Effector memory CD4-positive, alpha-beta T cell (primary cell): ENCODE results near the gene ARHGDIG.
"Not testable (repeated sequence)": the region's sequence is repeated elsewhere in the genome, so short reads cannot be mapped to it uniquely, and the experiment has no call there.

ENCODE experiments used
- DNase-seq, 3 donors: peaks; one replicate each; pipeline ENCODE4 v3.0.0-alpha.2; 2020
- H3K27ac ChIP-seq: 2 replicates; pipeline ENCODE4 v1.7.0; 2013; ENCODE audit warnings: mild to moderate bottlenecking, low read length, moderate library complexity; ENCODE audit not compliant: insufficient read depth, poor library complexity, severe bottlenecking
- H3K27me3 ChIP-seq: replicated peaks from 2 replicates; pipeline ENCODE4 v1.7.0; 2013; ENCODE audit warnings: mild to moderate bottlenecking, low read length; ENCODE audit not compliant: insufficient read depth, control insufficient read depth, poor library complexity, severe bottlenecking
- H3K36me3 ChIP-seq: 2 replicates; pipeline ENCODE4 v1.7.0; 2013; ENCODE audit warnings: mild to moderate bottlenecking, low read length, moderate library complexity; ENCODE audit not compliant: control insufficient read depth, insufficient read depth
- H3K4me1 ChIP-seq: 2 replicates; pipeline ENCODE4 v1.7.0; 2013; ENCODE audit warnings: low read length, mild to moderate bottlenecking; ENCODE audit not compliant: control insufficient read depth, insufficient read depth, poor library complexity, severe bottlenecking
- H3K4me3 ChIP-seq: 2 replicates; pipeline ENCODE4 v1.7.0; 2013; ENCODE audit warnings: low read length, low read depth, mild to moderate bottlenecking; ENCODE audit not compliant: insufficient read depth, poor library complexity, severe bottlenecking
- H3K9me3 ChIP-seq: 2 replicates; pipeline ENCODE4 v1.7.0; 2013; ENCODE audit warnings: mild to moderate bottlenecking, low read length, moderate library complexity; ENCODE audit not compliant: control insufficient read depth

Gene ARHGDIG

GRCh38 chr16:262121-262745 lies 18.2 kb upstream of the ARHGDIG start:
- no peaks in the 10 kb centered on the region for H3K9me3 ChIP-seq
- no peak for DNase-seq
- no peak overlapping the region for H3K27ac ChIP-seq
- H3K4me1 ChIP-seq, result no peaks in the 10 kb centered on the region
- peaks cover 30% of the 10 kb centered on the region for H3K36me3 ChIP-seq
- no peak overlapping the region for H3K4me3 ChIP-seq
- H3K27me3 ChIP-seq, result no peaks in the 10 kb centered on the region

DNA sequence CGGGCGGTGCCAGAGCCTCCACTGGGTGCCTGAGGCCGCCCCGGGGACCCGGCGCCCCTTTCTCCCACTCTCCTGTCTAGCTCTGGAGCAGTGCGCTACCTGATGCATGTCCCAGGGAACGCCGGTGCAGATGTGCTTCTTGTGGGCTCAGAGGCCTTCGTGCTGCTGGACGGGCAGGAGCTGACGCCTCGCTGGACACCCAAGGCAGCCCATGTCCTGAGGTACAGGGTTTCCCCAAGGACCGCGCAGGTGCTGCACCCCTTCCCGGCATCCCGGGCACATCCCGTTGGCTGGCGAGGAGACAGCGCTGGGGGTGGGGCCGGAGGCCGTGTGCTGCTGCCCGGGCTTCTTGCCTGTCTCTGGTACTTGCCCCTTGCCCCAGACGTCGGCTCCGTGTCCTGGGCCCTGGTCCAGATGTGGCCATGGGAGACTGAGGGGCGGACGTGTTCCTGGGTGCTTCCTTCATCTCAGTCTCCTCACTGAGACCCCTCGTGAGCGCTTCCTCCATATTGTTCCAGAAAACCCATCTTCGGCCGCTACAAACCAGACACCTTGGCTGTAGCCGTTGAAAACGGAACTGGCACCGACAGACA lies 17.1 kb upstream of the ARHGDIG start:
- no peak for DNase-seq
- Histone ChIP-seq H3K4me1 (no peaks in the 10 kb centered on the region), H3K27ac (no peak overlapping the region), H3K4me3 (no peak overlapping the region), H3K27me3 (no peaks in the 10 kb centered on the region), H3K36me3 (peaks cover 30% of the 10 kb centered on the region), H3K9me3 (no peaks in the 10 kb centered on the region)

- Histone ChIP-seq H3K36me3 (peaks cover 30% of the 10 kb centered on the region), H3K27ac (no peak overlapping the region), H3K9me3 (no peaks in the 10 kb centered on the region), H3K27me3 (no peaks in the 10 kb centered on the region), H3K4me3 (no peak overlapping the region), H3K4me1 (no peaks in the 10 kb centered on the region)
- DNase-seq, result no peak
Observed at GRCh38 chr16:263944-264343, 16.4 kb upstream of the ARHGDIG start.

GRCh38 chr16:264440-264951 lies 15.9 kb upstream of the ARHGDIG start:
- no peak for DNase-seq

DNA sequence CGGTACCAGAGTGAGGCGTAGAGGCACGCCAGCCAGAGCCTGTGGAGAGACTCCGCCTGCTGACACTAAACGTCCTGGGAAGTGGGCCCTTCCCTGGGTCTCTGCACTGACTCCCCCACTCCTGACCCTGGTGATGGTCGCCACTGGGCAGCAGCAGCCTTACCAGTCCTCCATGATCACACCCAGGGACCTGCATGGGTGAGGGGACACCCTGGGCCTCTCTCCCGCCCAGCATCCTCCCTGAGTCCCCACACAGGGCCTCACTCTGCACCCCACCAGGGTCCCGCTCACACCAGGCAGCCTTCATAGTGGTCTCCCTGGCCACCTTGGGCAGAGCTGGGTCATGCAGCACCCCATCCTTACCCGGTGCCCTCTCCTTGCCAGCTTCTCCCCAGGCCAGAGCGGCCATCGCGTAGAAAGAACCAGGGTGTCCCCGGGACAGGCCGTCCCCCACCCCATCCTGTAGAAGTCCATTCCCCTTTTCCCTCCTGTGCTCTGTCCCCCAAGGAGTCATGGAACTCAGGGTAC lies 15.3 kb upstream of the ARHGDIG start:
- H3K4me3 ChIP-seq, result no peak overlapping the region
- H3K9me3 ChIP-seq, result no peaks in the 10 kb centered on the region
- no peaks in the 10 kb centered on the region for H3K27me3 ChIP-seq
- no peak for DNase-seq
- H3K27ac ChIP-seq, result no peak overlapping the region
- no peaks in the 10 kb centered on the region for H3K4me1 ChIP-seq
- peaks cover 30% of the 10 kb centered on the region for H3K36me3 ChIP-seq

More at GRCh38 chr16:264440-264951, 15.9 kb upstream of the ARHGDIG start:
- no peaks in the 10 kb centered on the region for H3K27me3 ChIP-seq
- no peaks in the 10 kb centered on the region for H3K4me1 ChIP-seq
- H3K27ac ChIP-seq, result no peak overlapping the region
- H3K9me3 ChIP-seq, result no peaks in the 10 kb centered on the region
- no peak overlapping the region for H3K4me3 ChIP-seq
- peaks cover 30% of the 10 kb centered on the region for H3K36me3 ChIP-seq

DNA sequence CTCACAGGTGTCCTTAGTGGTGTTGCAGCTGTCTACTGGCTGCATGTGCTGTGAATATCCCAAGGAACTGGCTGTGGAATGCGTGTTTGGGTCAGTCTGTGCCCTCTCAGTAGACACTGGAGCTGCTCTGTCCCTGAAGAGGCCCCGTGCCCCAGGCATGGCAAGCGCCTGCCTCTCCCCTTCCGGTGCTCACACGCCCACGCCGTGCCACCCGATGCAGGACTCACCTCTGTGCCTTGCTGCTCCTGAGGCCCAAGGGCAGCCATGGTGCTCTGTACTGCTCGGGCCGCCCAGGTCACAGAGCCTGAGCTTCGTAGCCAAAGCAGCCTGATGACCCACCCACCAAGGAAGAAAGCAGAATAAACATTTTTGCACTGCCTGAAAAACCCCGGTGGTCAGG lies 14.7 kb upstream of the ARHGDIG start:
- no peak for DNase-seq
- H3K27ac ChIP-seq, result no peak overlapping the region

DNA sequence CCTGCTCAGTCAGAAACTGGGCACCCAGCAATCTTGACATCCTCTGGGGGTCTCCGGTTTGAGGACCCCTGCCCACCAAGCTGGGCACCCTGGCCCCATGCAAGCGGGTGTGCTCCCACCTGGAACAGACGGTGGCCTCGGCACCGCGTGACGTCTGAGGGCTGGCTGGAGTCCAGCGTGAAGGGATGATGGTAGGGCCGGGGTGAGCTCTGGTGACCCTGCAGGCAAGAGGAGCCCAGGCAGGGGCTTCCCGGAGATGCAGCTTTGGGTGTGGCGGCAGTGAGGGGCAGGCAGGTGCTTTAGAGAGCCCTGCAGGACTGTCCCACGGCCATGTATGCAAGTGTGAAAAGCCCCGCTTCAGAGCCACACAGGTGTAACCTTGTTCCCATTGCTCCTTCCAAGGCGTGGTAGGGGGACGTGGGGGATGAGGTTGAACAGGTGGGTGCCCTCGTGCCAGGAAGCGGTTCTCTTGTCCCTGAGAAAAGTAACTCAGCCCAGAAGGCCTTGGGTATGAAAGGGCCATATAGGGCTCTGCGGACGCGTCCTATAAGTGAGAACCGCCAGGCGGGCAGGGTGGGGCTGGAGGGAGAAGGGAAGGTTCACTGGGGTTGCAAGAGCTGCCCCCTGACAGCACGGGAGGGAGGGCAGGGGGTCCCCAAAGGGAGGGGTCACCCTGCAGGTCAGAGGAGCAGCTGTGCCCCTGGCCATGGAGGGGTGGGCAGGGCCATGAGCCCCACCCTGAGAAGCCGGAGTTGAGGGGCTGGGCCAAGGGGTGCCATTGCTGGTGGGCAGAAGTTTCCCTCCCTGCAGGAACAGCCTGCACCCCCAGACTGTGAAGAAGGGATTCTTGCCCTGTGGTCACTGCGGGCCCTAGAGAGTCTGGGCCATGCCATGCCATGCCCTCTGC lies 13.9 kb upstream of the ARHGDIG start:
- no peaks in the 10 kb centered on the region for H3K9me3 ChIP-seq
- H3K4me3 ChIP-seq, result no peak overlapping the region
- peaks cover 22% of the 10 kb centered on the region for H3K36me3 ChIP-seq
- no peaks in the 10 kb centered on the region for H3K27me3 ChIP-seq
- H3K4me1 ChIP-seq, result no peaks in the 10 kb centered on the region
- DNase-seq, result no peak
- H3K27ac ChIP-seq, result no peak overlapping the region

More for the DNA sequence above, 14.7 kb upstream of the ARHGDIG start:
- Histone ChIP-seq H3K9me3 (no peaks in the 10 kb centered on the region), H3K36me3 (peaks cover 30% of the 10 kb centered on the region), H3K4me3 (no peak overlapping the region), H3K4me1 (no peaks in the 10 kb centered on the region), H3K27me3 (no peaks in the 10 kb centered on the region)

GRCh38 chr16:267562-267961 lies 12.8 kb upstream of the ARHGDIG start:
- not testable (repeated sequence) for DNase-seq, H3K4me3 ChIP-seq, H3K9me3 ChIP-seq, H3K27ac ChIP-seq, H3K4me1 ChIP-seq, H3K27me3 ChIP-seq
- peaks cover 15% of the 10 kb centered on the region for H3K36me3 ChIP-seq

- no peak for DNase-seq
- H3K27me3 ChIP-seq, result no peaks in the 10 kb centered on the region
- no peaks in the 10 kb centered on the region for H3K4me1 ChIP-seq
- H3K36me3 ChIP-seq, result peaks cover 11% of the 10 kb centered on the region
- no peaks in the 10 kb centered on the region for H3K9me3 ChIP-seq
- no peak overlapping the region for H3K4me3 ChIP-seq
- H3K27ac ChIP-seq, result no peak overlapping the region
Observed at GRCh38 chr16:268141-269053, 12.0 kb upstream of the ARHGDIG start.
